GM19438 (cell line): ENCODE data around the gene ZNF287.

Experiments used
- ATAC-seq: cut with Tn5 transposase; IDR thresholded peaks from one replicate; pipeline ENCODE4 v1.9.1; 2021; ENCODE audit warnings: low read depth; ENCODE audit not compliant: unreplicated experiment

Gene ZNF287

GRCh38 chr17:16517477-16517876, 51.5 kb downstream of the ZNF287 start:
- ATAC-seq = no peak

GRCh38 chr17:16516594-16517051, 52.4 kb downstream of the ZNF287 start:
- no peak for ATAC-seq

- no peak for ATAC-seq
Observed at GRCh38 chr17:16515933-16516332, 53.1 kb downstream of the ZNF287 start.

- ATAC-seq = no peak
Observed at GRCh38 chr17:16513873-16514272, 55.1 kb downstream of the ZNF287 start.

- ATAC-seq = no peak
Observed at GRCh38 chr17:16512011-16512410, 57.0 kb downstream of the ZNF287 start.

GRCh38 chr17:16511593-16511992, 57.4 kb downstream of the ZNF287 start:
- ATAC-seq = no peak

- no peak for ATAC-seq
Observed at GRCh38 chr17:16507918-16508533, 61.0 kb downstream of the ZNF287 start.

GRCh38 chr17:16506188-16506587, 62.8 kb downstream of the ZNF287 start:
- no peak for ATAC-seq

- no peak for ATAC-seq
Observed at GRCh38 chr17:16504984-16505383, 64.0 kb downstream of the ZNF287 start.
